Kidney (tissue), 14 donors: ENCODE results near the gene P2RY2. TPM values are rescaled to one million over a fixed set of nuclear protein-coding genes. Genes with fewer than 3 reads are reported as not detected.

ENCODE experiments used
- DNase-seq, 5 donors: peaks; one replicate each; pipeline ENCODE4 v3.0.0-alpha.2; 2013 to 2020
- FAIRE-seq: peaks from 2 replicates; lab custom pipeline; 2012; peaks lifted over from hg19 to GRCh38; lab: Jason Lieb, UNC
- H3K27ac ChIP-seq, 2 donors: one replicate each; pipeline ENCODE4 v1.7.0; 2013; ENCODE audit warnings: low read depth in 2 of 2, low read length in 2 of 2, inconsistent platforms in 1 of 2
- H3K27me3 ChIP-seq: one replicate; pipeline ENCODE4 v1.7.1; 2013; ENCODE audit warnings: low read length, inconsistent platforms; ENCODE audit not compliant: control insufficient read depth, insufficient read depth
- H3K36me3 ChIP-seq, 3 donors: one replicate each; pipeline versions ENCODE4 v1.7.0 to v1.7.1; 2013; ENCODE audit warnings: low read length in 3 of 3, control low read depth in 1 of 3, inconsistent platforms in 1 of 3; ENCODE audit not compliant: insufficient read depth in 3 of 3, control insufficient read depth in 2 of 3
- H3K4me1 ChIP-seq, 3 donors: one replicate each; pipeline versions ENCODE4 v1.7.0 to v1.7.1; 2013; ENCODE audit warnings: low read length in 3 of 3, inconsistent platforms in 1 of 3, low read depth in 1 of 3; ENCODE audit not compliant: control insufficient read depth in 2 of 3, insufficient read depth in 2 of 3
- H3K4me3 ChIP-seq, 3 donors: one replicate each; pipeline versions ENCODE4 v1.7.0 to v1.8.1; 2013; ENCODE audit warnings: low read length in 3 of 3, control low read depth in 1 of 3, inconsistent platforms in 1 of 3
- H3K9ac ChIP-seq, 3 donors: one replicate each; pipeline versions ENCODE4 v1.7.0 to v1.7.1; 2013; ENCODE audit warnings: low read length in 3 of 3, control low read depth in 1 of 3, inconsistent platforms in 1 of 3
- H3K9me3 ChIP-seq, 3 donors: one replicate each; pipeline versions ENCODE4 v1.7.0 to v1.7.1; 2013; ENCODE audit warnings: low read length in 3 of 3, control low read depth in 1 of 3, inconsistent platforms in 1 of 3; ENCODE audit not compliant: control insufficient read depth in 2 of 3, insufficient read depth in 1 of 3
- intact Hi-C: fragments of 100-400 bp; cut with DNase I; formaldehyde crosslinking; loops from one replicate; pipeline ENCODE4 v1.11.1; 2022
- polyA plus RNA-seq: library from polyadenylated mRNA; stranded (reverse); fragments of 350-450 nt; fragmentation: Illumina TruSeq; extraction: RNeasy Lipid Tissue Mini Kit (QIAGEN cat#74804); gene quantifications from one replicate; pipeline ENCODE4 v1.2.3, GENCODE V29; 2014; ENCODE audit warnings: low read depth, low replicate concordance; ENCODE audit not compliant: insufficient read depth
- total RNA-seq: library from RNA; stranded (reverse); fragmentation: NEBNext Ultra II Directional; extraction: Animal tissue kit (Norgen Biotek cat#: 25700); gene quantifications from one replicate; pipeline ENCODE4 v1.2.1, GENCODE V29; 2021
- TF ChIP-seq, protein P1 (sequence below): IDR thresholded peaks from 3 replicates; pipeline ENCODE4 v1.5.1; 2012; ENCODE audit warnings: mild to moderate bottlenecking, moderate library complexity, borderline replicate concordance; ENCODE audit not compliant: insufficient read depth; ENCODE audit errors: extremely low read depth
- donor health status: control.
- donor health status: control.
- donor health status: control.
- donor health status: control.
- donor health status: control.
- donor health status: DM: yes; HTN: yes; CAD: no.
- donor health status: Normal renal cell carcinoma (clear cell type).

The P2RY2 gene
- total and polyA plus RNA-seq, 2 donors from 2014 or later: 1.3 to 9.7 TPM

- Histone ChIP-seq H3K4me3 (no peak overlapping the region), H3K9me3 (no peaks in the 10 kb centered on the region), H3K27me3 (no peaks in the 10 kb centered on the region), H3K9ac (no peak overlapping the region), H3K36me3 (no peaks in the 10 kb centered on the region), H3K27ac (no peak overlapping the region), H3K4me1 (no peaks in the 10 kb centered on the region)
- intact Hi-C loops: no loop called here
- TF ChIP-seq, protein P1, sequence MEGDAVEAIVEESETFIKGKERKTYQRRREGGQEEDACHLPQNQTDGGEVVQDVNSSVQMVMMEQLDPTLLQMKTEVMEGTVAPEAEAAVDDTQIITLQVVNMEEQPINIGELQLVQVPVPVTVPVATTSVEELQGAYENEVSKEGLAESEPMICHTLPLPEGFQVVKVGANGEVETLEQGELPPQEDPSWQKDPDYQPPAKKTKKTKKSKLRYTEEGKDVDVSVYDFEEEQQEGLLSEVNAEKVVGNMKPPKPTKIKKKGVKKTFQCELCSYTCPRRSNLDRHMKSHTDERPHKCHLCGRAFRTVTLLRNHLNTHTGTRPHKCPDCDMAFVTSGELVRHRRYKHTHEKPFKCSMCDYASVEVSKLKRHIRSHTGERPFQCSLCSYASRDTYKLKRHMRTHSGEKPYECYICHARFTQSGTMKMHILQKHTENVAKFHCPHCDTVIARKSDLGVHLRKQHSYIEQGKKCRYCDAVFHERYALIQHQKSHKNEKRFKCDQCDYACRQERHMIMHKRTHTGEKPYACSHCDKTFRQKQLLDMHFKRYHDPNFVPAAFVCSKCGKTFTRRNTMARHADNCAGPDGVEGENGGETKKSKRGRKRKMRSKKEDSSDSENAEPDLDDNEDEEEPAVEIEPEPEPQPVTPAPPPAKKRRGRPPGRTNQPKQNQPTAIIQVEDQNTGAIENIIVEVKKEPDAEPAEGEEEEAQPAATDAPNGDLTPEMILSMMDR: no peak
- FAIRE-seq: no peak
- DNase-seq: peak in 2 of 5 donors; percentile 7 to 36
These were observed 15.1 kb downstream of the P2RY2 start for GRCh38 chr11:73233211-73233610.

GRCh38 chr11:73233692-73234470 is 15.8 kb downstream of the P2RY2 start:
- intact Hi-C loops: no loop called here
- TF ChIP-seq, protein P1: no peak
- H3K4me3 ChIP-seq: no peak overlapping the region
- H3K9me3 ChIP-seq: no peaks in the 10 kb centered on the region
- no peaks in the 10 kb centered on the region for H3K36me3 ChIP-seq
- H3K27ac ChIP-seq: no peak overlapping the region
- no peaks in the 10 kb centered on the region for H3K27me3 ChIP-seq
- no peak for FAIRE-seq
- H3K4me1 ChIP-seq: no peaks in the 10 kb centered on the region
- peak in 2 of 5 donors; percentile 22 to 54 for DNase-seq
- no peak overlapping the region for H3K9ac ChIP-seq

GRCh38 chr11:73234471-73235181 is 16.5 kb downstream of the P2RY2 start:
- no peaks in the 10 kb centered on the region for H3K36me3 ChIP-seq
- no peak overlapping the region for H3K9ac ChIP-seq
- no peaks in the 10 kb centered on the region for H3K9me3 ChIP-seq
- H3K27me3 ChIP-seq: no peaks in the 10 kb centered on the region
- H3K27ac ChIP-seq: no peak overlapping the region
- TF ChIP-seq, protein P1: no peak
- intact Hi-C loops: no loop called here
- no peak overlapping the region for H3K4me3 ChIP-seq
- no peak for FAIRE-seq
- DNase-seq: peak in 2 of 5 donors; percentile 24 to 73
- H3K4me1 ChIP-seq: no peaks in the 10 kb centered on the region
